ENCODE data around the gene TBC1D5.

- TF ChIP-seq CTCF (IDR thresholded peaks at IDR 0.05), result no peak
- no peak for TF ChIP-seq ESRRA (CRISPR knock-in tag; IDR thresholded peaks at IDR 0.05; ENCODE audit: borderline replicate concordance)
- TF ChIP-seq, protein P1, sequence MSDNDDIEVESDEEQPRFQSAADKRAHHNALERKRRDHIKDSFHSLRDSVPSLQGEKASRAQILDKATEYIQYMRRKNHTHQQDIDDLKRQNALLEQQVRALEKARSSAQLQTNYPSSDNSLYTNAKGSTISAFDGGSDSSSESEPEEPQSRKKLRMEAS (CRISPR knock-in tag; IDR thresholded peaks at IDR 0.05), result no peak
- TF ChIP-seq, protein P2, sequence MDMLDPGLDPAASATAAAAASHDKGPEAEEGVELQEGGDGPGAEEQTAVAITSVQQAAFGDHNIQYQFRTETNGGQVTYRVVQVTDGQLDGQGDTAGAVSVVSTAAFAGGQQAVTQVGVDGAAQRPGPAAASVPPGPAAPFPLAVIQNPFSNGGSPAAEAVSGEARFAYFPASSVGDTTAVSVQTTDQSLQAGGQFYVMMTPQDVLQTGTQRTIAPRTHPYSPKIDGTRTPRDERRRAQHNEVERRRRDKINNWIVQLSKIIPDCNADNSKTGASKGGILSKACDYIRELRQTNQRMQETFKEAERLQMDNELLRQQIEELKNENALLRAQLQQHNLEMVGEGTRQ (CRISPR knock-in tag; IDR thresholded peaks at IDR 0.05), result no peak
- TF ChIP-seq, protein P3, sequence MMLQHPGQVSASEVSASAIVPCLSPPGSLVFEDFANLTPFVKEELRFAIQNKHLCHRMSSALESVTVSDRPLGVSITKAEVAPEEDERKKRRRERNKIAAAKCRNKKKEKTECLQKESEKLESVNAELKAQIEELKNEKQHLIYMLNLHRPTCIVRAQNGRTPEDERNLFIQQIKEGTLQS (CRISPR knock-in tag; conservative IDR thresholded peaks at IDR 0.05), result no peak
Observed at GRCh38 chr3:17217588-17217987, 524.8 kb downstream of the TBC1D5 start.

Measured in WTC11 (cell line).